Measurements from ENCODE around the gene USF1.

USF1 gene

GRCh38 chr1:161083748-161084596, 38.2 kb upstream of the USF1 start:
- H3K27ac ChIP-seq: no peak overlapping the region
- TF ChIP-seq CTCF (IDR thresholded peaks at IDR 0.05): no peak
- TF ChIP-seq ZFX (IDR thresholded peaks at IDR 0.05; ENCODE audit: borderline replicate concordance): no peak

DNA sequence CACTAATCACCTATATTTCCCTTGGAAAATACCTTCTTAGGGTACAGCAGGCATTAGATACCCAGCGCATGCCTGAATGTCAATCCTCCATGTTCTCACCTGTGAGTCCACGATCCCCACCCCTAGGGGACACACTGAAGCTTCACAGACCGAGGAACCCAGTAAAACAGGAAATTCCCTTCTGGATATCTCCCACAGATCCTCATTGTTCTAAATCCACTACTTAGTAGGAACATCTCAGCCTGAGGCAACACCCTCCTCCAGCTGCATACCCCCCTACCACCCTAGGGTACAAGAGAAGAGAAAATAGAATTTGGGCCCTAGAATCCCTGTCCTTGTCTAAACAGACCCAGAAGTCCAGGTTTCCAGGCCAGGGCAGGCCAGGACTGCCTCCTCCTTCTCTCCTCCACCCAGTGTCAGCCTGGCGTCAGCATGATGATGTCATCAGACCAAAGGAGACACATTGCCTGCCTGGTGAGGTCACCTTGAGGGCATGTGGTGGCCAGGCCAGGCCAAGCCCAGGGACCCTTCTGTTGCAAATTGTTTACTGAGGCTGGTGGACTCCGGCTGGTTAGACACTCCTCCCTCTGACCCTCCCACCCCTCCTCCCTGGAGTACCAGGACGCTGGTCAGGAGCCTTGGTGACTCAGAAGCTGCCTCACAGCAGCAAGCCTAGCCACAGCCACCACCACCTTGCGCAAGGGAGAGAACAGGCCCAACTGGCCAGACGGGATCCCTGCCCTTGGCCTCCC, 37.4 kb upstream of the USF1 start:
- TF ChIP-seq CTCF (IDR thresholded peaks at IDR 0.05): no peak
- no peak for TF ChIP-seq ZFX (IDR thresholded peaks at IDR 0.05; ENCODE audit: borderline replicate concordance)
- no peak overlapping the region for H3K27ac ChIP-seq

GRCh38 chr1:161082483-161082882, 36.7 kb upstream of the USF1 start:
- TF ChIP-seq CTCF (IDR thresholded peaks at IDR 0.05) (no peak), ZFX (IDR thresholded peaks at IDR 0.05; ENCODE audit: borderline replicate concordance) (no peak)
- no peak overlapping the region for H3K27ac ChIP-seq

GRCh38 chr1:161081519-161081918, 35.7 kb upstream of the USF1 start:
- no peak for TF ChIP-seq ZFX (IDR thresholded peaks at IDR 0.05; ENCODE audit: borderline replicate concordance)
- no peak for TF ChIP-seq CTCF (IDR thresholded peaks at IDR 0.05)

GRCh38 chr1:161080441-161081405, 34.9 kb upstream of the USF1 start:
- H3K27ac ChIP-seq: no peak overlapping the region
- TF ChIP-seq CTCF (IDR thresholded peaks at IDR 0.05): no peak
- TF ChIP-seq ZFX (IDR thresholded peaks at IDR 0.05; ENCODE audit: borderline replicate concordance): no peak

More at GRCh38 chr1:161081519-161081918, 35.7 kb upstream of the USF1 start:
- no peak overlapping the region for H3K27ac ChIP-seq

GRCh38 chr1:161079436-161080110, 33.8 kb upstream of the USF1 start:
- no peak overlapping the region for H3K27ac ChIP-seq
- TF ChIP-seq CTCF (IDR thresholded peaks at IDR 0.05): no peak
